ENCODE data around the gene CEL.

GRCh38 chr9:133051966-133052539, 9.7 kb upstream of the CEL start:
- TF ChIP-seq EZH2 (IDR thresholded peaks at IDR 0.05; ENCODE audit: insufficient read depth, low read length) (no peak), CTCF (IDR thresholded peaks at IDR 0.05; ENCODE audit: insufficient read depth, low read depth, low read length) (no peak)
